HG02981 (cell line): ENCODE data around the gene TNRC18.
"Not testable (repeated sequence)": the region's sequence is repeated elsewhere in the genome, so short reads cannot be mapped to it uniquely, and the experiment has no call there.

Experiments
- ATAC-seq: cut with Tn5 transposase; IDR thresholded peaks from one replicate; pipeline ENCODE4 v1.9.1; 2021; ENCODE audit warnings: mild to moderate bottlenecking, moderate library complexity; ENCODE audit not compliant: unreplicated experiment

The TNRC18 gene

GRCh38 chr7:5300366-5300765 lies 123.3 kb downstream of the TNRC18 start:
- ATAC-seq, result no peak

- ATAC-seq, result no peak
These were observed 126.9 kb downstream of the TNRC18 start for GRCh38 chr7:5296611-5297226.

GRCh38 chr7:5296015-5296610 lies 127.5 kb downstream of the TNRC18 start:
- no peak for ATAC-seq

- no peak for ATAC-seq
These were observed 128.3 kb downstream of the TNRC18 start for GRCh38 chr7:5295039-5296014.

- ATAC-seq, result no peak
These were observed 129.3 kb downstream of the TNRC18 start for GRCh38 chr7:5294169-5294987.

- ATAC-seq, result not testable (repeated sequence)
These were observed 131.8 kb downstream of the TNRC18 start for GRCh38 chr7:5291711-5292335.

- ATAC-seq, result no peak
These were observed 132.3 kb downstream of the TNRC18 start for GRCh38 chr7:5291301-5291700.

- ATAC-seq, result no peak
These were observed 134.3 kb downstream of the TNRC18 start for GRCh38 chr7:5289355-5289754.

- not testable (repeated sequence) for ATAC-seq
These were observed 135.1 kb downstream of the TNRC18 start for GRCh38 chr7:5288560-5288959.

GRCh38 chr7:5287802-5288201 lies 135.8 kb downstream of the TNRC18 start:
- ATAC-seq, result no peak

GRCh38 chr7:5287373-5287772 lies 136.3 kb downstream of the TNRC18 start:
- ATAC-seq, result not testable (repeated sequence)

- no peak for ATAC-seq
These were observed 136.7 kb downstream of the TNRC18 start for GRCh38 chr7:5286933-5287332.

- ATAC-seq, result no peak
These were observed 139.0 kb downstream of the TNRC18 start for GRCh38 chr7:5284304-5285281.

GRCh38 chr7:5283421-5284303 lies 140.0 kb downstream of the TNRC18 start:
- no peak for ATAC-seq

- no peak for ATAC-seq
These were observed 140.9 kb downstream of the TNRC18 start, which contains the start of gene SLC29A4 for GRCh38 chr7:5282543-5283316. SLC29A4 (plus strand) TSS chr7:5282943; CDS start chr7:5287817, 4,874 bp downstream.

- not testable (repeated sequence) for ATAC-seq
These were observed 141.8 kb downstream of the TNRC18 start for GRCh38 chr7:5281598-5282500.
